Stimulated activated CD8-positive, alpha-beta memory T cell treated with anti-CD3 and anti-CD28 coated beads, Interleukin-4, amount 100 ng/mL, for 4 hours (primary cell): ENCODE measurements around the gene IFNA10.
"Not testable (repeated sequence)": the region's sequence is repeated elsewhere in the genome, so short reads cannot be mapped to it uniquely, and the experiment has no call there.

ENCODE experiments used
- DNase-seq, 2 donors: peaks; one replicate each; pipeline ENCODE4 v3.0.0-alpha.2; 2020; ENCODE audit warnings: low read depth in 2 of 2, low spot score in 1 of 2

IFNA10 gene

GRCh38 chr9:21194867-21195776 lies 11.8 kb downstream of the IFNA10 start:
- DNase-seq = not testable (repeated sequence)

DNA sequence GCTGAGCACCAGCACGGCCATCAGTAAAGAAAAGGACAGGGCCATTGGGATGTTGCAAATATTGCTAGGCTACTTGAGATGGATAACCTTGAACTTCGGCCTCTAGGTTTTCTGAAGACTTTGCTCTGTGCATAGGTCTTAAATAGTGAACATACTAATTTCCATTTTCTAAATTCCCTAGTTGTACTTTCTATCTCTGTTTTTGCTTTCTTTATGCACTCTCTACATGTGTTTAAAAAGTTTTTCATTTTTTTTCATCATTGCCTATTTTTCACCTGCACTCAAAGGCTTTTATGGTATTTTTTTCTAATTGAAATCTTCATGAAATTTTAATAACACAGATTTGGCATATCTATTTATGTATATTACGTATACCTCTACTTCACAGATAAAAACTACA lies 19.5 kb downstream of the IFNA10 start, which contains the start of gene IFNA4:
TSS of gene IFNA4 (minus strand) at position 101 of the 400 bp plus-strand sequence. CDS start at position 45, 56 bp downstream.
- DNase-seq = not testable (repeated sequence)

DNA sequence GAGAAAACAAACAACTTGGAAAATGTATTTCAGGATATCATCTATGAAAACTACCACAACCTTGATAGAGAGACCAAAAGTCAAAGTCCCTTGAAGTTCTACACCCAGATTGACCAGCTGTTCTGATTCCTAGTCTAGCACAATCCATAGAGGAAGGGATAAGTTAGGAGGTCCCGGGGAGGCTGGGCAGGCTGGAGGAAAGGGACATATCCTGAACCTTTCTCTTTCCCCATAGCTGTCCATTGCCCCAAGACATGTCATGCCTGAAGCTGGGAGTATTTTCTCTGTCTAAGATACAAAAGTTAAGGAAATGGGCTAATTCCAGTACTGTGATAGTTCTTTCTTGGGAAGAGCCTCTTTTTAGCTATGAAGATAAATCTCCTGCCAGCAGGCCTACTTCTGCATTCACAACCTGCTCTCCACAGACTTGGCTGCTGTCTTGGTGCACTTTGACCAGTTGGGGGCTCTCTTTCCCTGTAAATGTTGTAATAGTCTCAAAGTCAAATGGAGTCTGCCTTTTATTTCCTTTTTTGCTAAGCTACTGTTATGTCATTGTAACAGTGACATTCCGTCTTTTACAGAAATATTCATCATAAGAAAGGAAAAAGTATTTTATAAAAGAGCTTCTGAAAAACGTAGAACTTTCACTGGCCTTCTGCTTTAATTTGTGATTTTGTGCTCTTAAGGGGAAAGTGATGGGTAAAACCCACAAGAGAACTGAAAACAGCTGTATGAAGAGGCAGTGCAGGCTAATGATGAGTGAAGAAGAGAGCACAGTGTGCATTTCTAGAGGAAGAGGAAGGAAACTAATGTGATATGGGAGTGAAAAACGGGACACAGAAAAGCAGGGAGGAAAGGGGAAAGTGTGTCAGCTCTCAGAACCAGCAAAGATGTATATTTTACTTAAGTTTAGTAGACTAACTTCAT lies 23.9 kb downstream of the IFNA10 start:
- not testable (repeated sequence) for DNase-seq

DNA sequence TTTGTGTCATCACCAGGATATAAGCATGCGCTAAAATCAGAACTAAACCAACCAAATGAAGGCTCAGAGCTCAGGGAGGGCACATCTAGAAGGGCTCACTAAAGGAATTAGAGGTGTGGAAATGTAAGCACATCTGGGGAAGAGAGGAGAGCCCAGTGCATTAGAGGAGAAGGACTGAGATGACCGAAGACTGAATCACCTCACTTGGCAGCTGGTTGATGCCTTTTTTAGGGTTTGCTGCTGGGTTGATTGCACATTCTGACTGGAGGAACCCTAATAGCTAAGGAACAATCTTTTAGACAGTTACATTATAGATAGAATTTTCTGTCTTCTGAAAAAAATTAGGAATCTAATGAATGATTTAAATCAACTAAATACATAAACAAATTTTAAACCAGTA lies 32.3 kb downstream of the IFNA10 start:
- DNase-seq = no peak

GRCh38 chr9:21172156-21172555 lies 34.8 kb downstream of the IFNA10 start:
- DNase-seq = no peak

DNA sequence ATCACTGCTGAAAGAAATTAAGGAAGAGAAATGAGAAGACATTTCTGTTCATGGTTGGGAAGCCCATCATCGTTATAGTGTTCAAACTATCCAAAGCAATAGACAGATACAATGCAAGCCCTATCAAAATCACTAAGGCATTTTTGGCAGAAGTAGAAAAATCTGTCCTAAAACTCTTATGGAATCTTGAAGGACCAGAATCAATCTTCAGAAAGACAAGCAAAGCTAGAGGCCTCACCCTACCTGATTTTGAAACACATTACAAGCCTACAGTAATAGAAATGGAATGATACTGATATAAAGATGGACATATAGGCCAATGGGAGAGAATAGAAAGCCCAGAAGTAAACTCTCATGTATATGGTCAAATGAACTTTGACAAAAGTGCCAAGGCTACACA lies 35.6 kb downstream of the IFNA10 start:
- no peak for DNase-seq

GRCh38 chr9:21166560-21166959 lies 40.4 kb downstream of the IFNA10 start, which contains the start of gene IFNA21:
Gene IFNA21 (minus strand): TSS chr9:21166660. CDS start chr9:21166612, 48 bp downstream.
- not testable (repeated sequence) for DNase-seq

DNA sequence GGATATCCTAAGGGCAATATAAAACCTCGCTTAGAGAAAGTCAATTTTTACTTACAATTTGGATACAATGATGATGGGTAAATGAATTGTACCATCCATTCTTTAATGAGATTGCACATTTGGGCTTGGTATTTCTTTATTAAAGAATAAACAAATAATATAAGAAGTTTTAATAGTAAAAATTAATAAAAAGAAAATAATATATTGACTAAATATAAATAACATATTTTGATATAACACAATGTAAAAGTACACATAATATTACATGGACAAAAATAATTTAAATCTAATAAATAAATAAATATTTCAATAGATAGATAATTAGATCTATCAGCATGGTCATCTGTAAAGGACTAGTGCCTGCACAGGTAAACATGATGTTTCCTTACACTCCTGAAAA lies 41.4 kb downstream of the IFNA10 start:
- no peak for DNase-seq

GRCh38 chr9:21160178-21160577 lies 46.8 kb downstream of the IFNA10 start:
- no peak for DNase-seq
